VCaP (cell line): Measurements from ENCODE around the gene CPEB4.

Source experiments
- H3K27ac ChIP-seq: fragments of 450-650 bp; 2 replicates; pipeline ENCODE4 v1.5.1; 2017
- TF ChIP-seq, protein P1 (sequence below): fragments of 450-650 bp; conservative IDR thresholded peaks from 2 replicates; pipeline ENCODE4 v1.5.1; 2017; ENCODE audit warnings: mild to moderate bottlenecking, moderate library complexity

Gene CPEB4

DNA sequence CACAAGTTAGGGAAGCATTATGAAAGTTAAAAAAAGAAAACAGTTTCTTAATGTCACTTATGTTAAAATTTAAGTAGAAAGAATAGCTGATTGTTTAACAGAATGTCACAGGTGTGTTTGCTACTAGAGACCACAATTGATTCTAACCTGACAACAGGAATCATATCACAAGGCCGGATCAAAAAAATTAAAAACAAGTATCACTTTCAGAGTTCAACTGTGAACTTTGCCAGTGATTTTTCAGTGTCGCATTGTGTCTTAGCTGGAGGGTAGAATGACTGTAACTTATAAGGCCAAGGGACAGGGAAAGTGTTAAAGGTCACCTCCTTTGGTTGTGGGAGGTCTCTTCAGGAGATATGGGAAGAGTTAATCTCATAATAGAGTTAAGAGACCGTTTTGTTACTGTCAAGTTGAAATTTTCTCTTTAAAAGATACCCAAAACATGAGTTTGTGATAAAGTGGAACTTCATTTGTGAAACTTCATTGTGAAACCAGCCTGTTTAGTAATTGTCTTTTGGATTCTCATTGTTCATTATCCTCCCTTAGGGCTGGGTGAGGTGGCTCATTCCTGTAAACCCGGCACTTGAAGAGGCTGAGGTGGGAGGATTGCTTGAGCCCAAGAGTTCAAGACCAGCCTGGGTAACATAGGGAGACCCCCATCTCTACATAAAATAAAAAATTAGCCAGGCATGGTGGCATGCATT is 40.9 kb downstream of the CPEB4 start:
- TF ChIP-seq, protein P1, sequence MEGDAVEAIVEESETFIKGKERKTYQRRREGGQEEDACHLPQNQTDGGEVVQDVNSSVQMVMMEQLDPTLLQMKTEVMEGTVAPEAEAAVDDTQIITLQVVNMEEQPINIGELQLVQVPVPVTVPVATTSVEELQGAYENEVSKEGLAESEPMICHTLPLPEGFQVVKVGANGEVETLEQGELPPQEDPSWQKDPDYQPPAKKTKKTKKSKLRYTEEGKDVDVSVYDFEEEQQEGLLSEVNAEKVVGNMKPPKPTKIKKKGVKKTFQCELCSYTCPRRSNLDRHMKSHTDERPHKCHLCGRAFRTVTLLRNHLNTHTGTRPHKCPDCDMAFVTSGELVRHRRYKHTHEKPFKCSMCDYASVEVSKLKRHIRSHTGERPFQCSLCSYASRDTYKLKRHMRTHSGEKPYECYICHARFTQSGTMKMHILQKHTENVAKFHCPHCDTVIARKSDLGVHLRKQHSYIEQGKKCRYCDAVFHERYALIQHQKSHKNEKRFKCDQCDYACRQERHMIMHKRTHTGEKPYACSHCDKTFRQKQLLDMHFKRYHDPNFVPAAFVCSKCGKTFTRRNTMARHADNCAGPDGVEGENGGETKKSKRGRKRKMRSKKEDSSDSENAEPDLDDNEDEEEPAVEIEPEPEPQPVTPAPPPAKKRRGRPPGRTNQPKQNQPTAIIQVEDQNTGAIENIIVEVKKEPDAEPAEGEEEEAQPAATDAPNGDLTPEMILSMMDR = no peak
- no peak overlapping the region for H3K27ac ChIP-seq

DNA sequence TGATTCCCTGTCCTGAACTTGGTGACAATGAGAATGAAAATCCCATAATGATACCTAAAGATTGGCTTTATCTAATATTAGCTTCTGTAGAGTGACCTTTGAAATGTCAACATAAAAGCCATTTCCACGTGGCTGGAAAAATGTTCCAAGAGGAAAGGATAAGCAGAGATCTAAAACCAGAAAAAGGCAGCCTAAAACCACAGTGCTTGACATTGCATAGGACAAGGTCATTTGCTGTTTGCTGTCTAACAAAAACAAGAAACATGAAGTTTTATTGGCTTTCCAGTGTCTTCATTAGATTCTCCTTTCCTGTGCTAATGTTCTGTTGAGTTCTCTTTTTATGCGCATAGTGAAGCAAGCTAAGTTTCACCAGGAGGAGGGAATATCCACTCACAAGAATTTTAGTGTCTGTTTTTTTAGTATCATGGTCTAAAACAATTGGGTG is 44.6 kb downstream of the CPEB4 start:
- TF ChIP-seq, protein P1 = no peak
- H3K27ac ChIP-seq = no peak overlapping the region

DNA sequence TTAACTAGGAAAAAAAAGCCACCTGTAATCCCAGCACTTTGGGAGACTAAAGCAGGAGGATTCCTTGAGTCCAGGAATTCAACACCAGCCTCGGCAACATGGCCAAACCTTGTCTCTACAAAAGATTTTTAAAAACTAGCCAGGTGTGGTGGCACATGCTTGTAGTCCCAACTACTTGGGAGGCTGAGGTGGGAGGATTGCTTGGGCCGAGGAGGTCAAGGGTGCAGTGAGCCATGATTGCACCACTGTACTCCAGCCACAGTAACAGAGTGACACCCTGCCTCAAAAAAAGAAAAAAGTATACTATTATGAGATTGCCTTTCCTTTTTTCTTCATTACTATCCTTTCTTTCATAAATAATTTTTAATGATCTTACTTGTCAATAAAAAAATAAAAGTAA is 45.8 kb downstream of the CPEB4 start:
- TF ChIP-seq, protein P1 = no peak
- H3K27ac ChIP-seq = no peak overlapping the region

DNA sequence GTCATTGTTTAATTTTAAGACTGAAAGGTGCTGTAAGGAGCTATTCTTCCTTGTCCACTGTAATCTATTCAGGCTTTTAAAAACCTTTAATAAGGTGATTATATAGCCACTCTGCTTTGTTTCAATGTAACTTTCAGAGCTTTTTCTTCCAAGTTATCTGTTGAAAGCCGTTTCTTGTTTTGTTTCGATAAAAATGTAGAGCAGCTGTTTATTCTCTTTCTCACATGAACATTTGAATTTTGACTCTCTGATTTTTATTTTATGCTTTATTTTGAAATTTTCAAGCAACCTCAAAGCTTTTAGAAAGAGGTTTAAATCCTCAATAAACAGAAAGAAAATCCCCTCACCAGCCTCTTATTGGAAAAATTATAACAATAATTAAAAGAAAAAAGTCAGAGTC is 47.2 kb downstream of the CPEB4 start:
- TF ChIP-seq, protein P1 = no peak
- H3K27ac ChIP-seq = no peak overlapping the region

DNA sequence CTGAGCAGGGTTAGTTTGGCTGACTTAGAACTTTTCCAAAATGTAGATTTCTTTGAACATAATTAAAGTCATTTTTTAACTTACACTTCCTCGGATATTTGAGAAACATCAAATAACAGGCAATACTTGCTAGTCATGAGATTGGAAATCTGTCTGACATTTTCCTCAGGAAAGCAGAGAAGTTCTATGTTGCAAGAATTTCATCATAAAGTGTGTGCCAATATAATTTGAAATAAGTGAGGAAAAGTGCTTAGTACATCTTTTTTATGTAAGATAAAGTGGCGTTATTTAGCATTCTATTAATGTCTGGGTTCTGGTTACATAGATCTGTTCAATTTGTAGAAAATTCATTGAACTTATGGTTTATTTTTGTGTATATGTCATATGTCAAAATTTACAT is 52.1 kb downstream of the CPEB4 start:
- H3K27ac ChIP-seq = no peak overlapping the region
- TF ChIP-seq, protein P1 = no peak

DNA sequence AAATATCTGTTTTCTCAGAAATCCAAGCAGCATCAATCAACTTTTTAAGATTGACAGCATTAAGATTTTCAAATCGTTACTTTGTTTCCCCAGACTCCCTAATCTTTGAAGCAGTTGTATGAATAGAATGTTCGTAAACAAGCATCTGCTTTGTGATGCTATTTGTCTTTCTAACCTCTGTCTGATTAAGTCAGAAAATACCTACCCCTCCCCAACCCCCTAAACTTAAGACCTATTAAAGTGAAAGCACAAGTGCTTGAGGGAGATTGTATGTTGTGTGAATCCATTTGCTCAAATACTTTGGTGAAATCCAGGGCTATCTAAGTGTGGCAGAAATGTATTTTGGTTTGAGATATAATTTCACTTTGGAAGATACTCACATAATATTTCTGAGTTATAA is 53.0 kb downstream of the CPEB4 start:
- TF ChIP-seq, protein P1 = no peak
- peak overlapping the region; percentile 36; the same call in 1 of the 2 replicates for H3K27ac ChIP-seq

DNA sequence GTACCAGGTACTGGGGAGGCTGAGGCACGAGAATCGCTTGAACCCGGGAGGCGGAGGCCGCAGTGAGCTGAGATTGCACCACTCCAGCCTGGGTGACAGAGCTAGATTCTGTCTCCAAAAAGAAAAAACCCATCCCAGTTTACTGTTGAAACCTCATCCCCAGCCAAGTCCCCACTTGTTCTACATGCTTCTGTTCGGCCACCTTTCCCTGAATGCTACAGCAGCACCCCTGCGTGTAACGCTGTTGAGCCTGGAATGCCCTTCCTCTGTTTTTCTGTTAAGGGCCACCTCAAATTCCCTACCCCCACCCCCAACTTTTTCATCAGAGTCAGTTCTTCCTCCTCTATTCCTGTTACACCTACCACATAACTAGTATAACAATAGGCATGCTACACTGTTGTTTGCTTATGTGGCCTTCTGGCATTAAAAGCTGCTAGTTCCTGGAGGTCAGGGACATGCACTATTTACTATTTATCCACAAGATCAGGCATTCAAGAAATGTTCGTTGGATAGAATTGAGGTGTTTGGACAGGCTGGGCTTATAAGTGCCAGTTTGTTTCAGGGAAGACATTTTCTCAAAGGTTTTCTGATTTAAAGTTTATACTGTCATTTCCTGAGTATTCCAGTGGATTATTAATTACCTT is 53.7 kb downstream of the CPEB4 start:
- TF ChIP-seq, protein P1 = no peak
- peak overlapping the region; percentile 36 for H3K27ac ChIP-seq
